ENCODE data around the gene ANO3. TPM values are rescaled to one million over a fixed set of nuclear protein-coding genes. Genes with fewer than 3 reads are reported as not detected.
A peak's percentile ranks its signal among the peaks of the same experiment; 100 is the strongest.

The ANO3 gene
- total and polyA plus RNA-seq, 2 experiments from 2014 or later, result not detected

GRCh38 chr11:26575946-26576345 is 244.0 kb downstream of the ANO3 start (continued):
- TF ChIP-seq, protein P1, sequence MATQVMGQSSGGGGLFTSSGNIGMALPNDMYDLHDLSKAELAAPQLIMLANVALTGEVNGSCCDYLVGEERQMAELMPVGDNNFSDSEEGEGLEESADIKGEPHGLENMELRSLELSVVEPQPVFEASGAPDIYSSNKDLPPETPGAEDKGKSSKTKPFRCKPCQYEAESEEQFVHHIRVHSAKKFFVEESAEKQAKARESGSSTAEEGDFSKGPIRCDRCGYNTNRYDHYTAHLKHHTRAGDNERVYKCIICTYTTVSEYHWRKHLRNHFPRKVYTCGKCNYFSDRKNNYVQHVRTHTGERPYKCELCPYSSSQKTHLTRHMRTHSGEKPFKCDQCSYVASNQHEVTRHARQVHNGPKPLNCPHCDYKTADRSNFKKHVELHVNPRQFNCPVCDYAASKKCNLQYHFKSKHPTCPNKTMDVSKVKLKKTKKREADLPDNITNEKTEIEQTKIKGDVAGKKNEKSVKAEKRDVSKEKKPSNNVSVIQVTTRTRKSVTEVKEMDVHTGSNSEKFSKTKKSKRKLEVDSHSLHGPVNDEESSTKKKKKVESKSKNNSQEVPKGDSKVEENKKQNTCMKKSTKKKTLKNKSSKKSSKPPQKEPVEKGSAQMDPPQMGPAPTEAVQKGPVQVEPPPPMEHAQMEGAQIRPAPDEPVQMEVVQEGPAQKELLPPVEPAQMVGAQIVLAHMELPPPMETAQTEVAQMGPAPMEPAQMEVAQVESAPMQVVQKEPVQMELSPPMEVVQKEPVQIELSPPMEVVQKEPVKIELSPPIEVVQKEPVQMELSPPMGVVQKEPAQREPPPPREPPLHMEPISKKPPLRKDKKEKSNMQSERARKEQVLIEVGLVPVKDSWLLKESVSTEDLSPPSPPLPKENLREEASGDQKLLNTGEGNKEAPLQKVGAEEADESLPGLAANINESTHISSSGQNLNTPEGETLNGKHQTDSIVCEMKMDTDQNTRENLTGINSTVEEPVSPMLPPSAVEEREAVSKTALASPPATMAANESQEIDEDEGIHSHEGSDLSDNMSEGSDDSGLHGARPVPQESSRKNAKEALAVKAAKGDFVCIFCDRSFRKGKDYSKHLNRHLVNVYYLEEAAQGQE (IDR thresholded peaks at IDR 0.05; ENCODE audit: unreplicated experiment), result no peak
- TF ChIP-seq EZH2phosphoT487 (IDR thresholded peaks at IDR 0.05; ENCODE audit: unreplicated experiment), result no peak

GRCh38 chr11:26578998-26579661 is 247.2 kb downstream of the ANO3 start:
- no peak for ATAC-seq
- H3K9me3 Mint-ChIP-seq, result no peaks in the 10 kb centered on the region

More at GRCh38 chr11:26578998-26579661, 247.2 kb downstream of the ANO3 start:
- Mint-ChIP-seq H3K36me3 (ENCODE audit: low read depth) (no peaks in the 10 kb centered on the region), H3K4me1 (peaks cover 14% of the 10 kb centered on the region), H3K27me3 (ENCODE audit: insufficient read depth, low read depth, poor library complexity) (no peaks in the 10 kb centered on the region), H3K4me3 (no peak overlapping the region), H3K27ac (peak overlapping the region; percentile 15; the same call in 1 of the 2 replicates)
- TF ChIP-seq ZNF462 (CRISPR knock-in tag; IDR thresholded peaks at IDR 0.05) (no peak), EZH2 (IDR thresholded peaks at IDR 0.05; ENCODE audit: low read depth, unreplicated experiment) (no peak), CREB1 (CRISPR knock-in tag; IDR thresholded peaks at IDR 0.05; ENCODE audit: low read depth) (no peak), EZH2phosphoT487 (IDR thresholded peaks at IDR 0.05; ENCODE audit: unreplicated experiment) (no peak), POLR2AphosphoS5 (IDR thresholded peaks at IDR 0.05; ENCODE audit: low read depth) (no peak)
- TF ChIP-seq, protein P1 (IDR thresholded peaks at IDR 0.05; ENCODE audit: unreplicated experiment), result no peak
- TF ChIP-seq, protein P2, sequence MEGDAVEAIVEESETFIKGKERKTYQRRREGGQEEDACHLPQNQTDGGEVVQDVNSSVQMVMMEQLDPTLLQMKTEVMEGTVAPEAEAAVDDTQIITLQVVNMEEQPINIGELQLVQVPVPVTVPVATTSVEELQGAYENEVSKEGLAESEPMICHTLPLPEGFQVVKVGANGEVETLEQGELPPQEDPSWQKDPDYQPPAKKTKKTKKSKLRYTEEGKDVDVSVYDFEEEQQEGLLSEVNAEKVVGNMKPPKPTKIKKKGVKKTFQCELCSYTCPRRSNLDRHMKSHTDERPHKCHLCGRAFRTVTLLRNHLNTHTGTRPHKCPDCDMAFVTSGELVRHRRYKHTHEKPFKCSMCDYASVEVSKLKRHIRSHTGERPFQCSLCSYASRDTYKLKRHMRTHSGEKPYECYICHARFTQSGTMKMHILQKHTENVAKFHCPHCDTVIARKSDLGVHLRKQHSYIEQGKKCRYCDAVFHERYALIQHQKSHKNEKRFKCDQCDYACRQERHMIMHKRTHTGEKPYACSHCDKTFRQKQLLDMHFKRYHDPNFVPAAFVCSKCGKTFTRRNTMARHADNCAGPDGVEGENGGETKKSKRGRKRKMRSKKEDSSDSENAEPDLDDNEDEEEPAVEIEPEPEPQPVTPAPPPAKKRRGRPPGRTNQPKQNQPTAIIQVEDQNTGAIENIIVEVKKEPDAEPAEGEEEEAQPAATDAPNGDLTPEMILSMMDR (conservative IDR thresholded peaks at IDR 0.05; ENCODE audit: low read depth in 2 of 2), result no peak
- Histone ChIP-seq H3K36me3 (ENCODE audit: insufficient read depth) (no peaks in the 10 kb centered on the region), H3F3A (replicated peaks; ENCODE audit: low read depth) (no peaks in the 10 kb centered on the region), H3K4me1 (ENCODE audit: insufficient read depth) (peaks cover 17% of the 10 kb centered on the region), H3K4me3 (no peak overlapping the region), H4K20me1 (replicated peaks; ENCODE audit: insufficient read depth) (no peaks in the 10 kb centered on the region), H3K79me2 (replicated peaks; ENCODE audit: insufficient read depth) (no peaks in the 10 kb centered on the region), H3K4me2 (0 out of 2 replicates have a peak overlapping the region, but pooled peaks have one; percentile 22), H3K27ac (ENCODE audit: low read depth) (no peak overlapping the region), H3K9me2 (ENCODE audit: insufficient read depth) (no peaks in the 10 kb centered on the region), H3K27me3 (ENCODE audit: insufficient read depth) (no peaks in the 10 kb centered on the region), H2AFZ (no peak overlapping the region)
- no peak for DNase-seq (ENCODE audit: low spot score)

Measured in GM23338 (cell line).